ENCODE measurements around the gene CEP57L1. TPM values are rescaled to one million over a fixed set of nuclear protein-coding genes. Genes with fewer than 3 reads are reported as not detected.

Gene CEP57L1
- total RNA-seq, 1 experiment from 2014 or later: 13.2 TPM

DNA sequence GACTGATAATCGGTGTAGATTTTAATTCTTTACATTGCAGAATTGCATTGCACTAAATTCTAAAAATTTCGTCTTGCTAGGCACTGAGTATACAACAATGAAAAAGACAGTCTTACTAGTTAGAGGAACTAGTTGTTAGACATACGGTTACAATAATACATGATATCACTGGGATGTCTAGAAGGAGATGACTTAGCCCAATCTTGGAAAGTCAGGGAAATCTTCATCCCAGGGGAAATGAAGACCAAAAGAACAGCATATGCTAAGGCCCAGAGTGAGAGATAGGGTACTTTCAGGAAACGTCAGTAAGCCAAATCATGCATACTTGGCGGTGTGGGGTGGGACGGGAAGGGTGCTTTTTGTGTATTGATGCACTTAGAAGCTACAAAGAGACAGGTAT, 901 bp downstream of the CEP57L1 start:
- CTCF ChIA-PET: no interaction called here
- DNase-seq: no peak
- intact Hi-C loops (cut with micrococcal nuclease; ENCODE audit: unreplicated experiment): loop anchor here (10.0 kb wide), 1 partner anchor 289 kb away; the partner anchor contains the start of gene CD164
- TF ChIP-seq, protein P1, sequence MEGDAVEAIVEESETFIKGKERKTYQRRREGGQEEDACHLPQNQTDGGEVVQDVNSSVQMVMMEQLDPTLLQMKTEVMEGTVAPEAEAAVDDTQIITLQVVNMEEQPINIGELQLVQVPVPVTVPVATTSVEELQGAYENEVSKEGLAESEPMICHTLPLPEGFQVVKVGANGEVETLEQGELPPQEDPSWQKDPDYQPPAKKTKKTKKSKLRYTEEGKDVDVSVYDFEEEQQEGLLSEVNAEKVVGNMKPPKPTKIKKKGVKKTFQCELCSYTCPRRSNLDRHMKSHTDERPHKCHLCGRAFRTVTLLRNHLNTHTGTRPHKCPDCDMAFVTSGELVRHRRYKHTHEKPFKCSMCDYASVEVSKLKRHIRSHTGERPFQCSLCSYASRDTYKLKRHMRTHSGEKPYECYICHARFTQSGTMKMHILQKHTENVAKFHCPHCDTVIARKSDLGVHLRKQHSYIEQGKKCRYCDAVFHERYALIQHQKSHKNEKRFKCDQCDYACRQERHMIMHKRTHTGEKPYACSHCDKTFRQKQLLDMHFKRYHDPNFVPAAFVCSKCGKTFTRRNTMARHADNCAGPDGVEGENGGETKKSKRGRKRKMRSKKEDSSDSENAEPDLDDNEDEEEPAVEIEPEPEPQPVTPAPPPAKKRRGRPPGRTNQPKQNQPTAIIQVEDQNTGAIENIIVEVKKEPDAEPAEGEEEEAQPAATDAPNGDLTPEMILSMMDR (IDR thresholded peaks at IDR 0.05; ENCODE audit: unreplicated experiment): no peak
- H3K36me3 Mint-ChIP-seq (ENCODE audit: insufficient read depth, unreplicated experiment): peaks cover 26% of the 10 kb centered on the region
- no peaks in the 10 kb centered on the region for H3K9me3 Mint-ChIP-seq (ENCODE audit: low read depth, unreplicated experiment)
- BruUV-seq (replicated peaks): no TSS peak
- peaks cover 28% of the 10 kb centered on the region for H3K4me1 Mint-ChIP-seq (ENCODE audit: low read depth, unreplicated experiment)
- H3K27ac Mint-ChIP-seq (ENCODE audit: unreplicated experiment): no peak overlapping the region
- peak overlapping the region; percentile 94 for H3K4me3 Mint-ChIP-seq (ENCODE audit: low read depth, unreplicated experiment)
- no peaks in the 10 kb centered on the region for H3K27me3 Mint-ChIP-seq (ENCODE audit: unreplicated experiment)

DNA sequence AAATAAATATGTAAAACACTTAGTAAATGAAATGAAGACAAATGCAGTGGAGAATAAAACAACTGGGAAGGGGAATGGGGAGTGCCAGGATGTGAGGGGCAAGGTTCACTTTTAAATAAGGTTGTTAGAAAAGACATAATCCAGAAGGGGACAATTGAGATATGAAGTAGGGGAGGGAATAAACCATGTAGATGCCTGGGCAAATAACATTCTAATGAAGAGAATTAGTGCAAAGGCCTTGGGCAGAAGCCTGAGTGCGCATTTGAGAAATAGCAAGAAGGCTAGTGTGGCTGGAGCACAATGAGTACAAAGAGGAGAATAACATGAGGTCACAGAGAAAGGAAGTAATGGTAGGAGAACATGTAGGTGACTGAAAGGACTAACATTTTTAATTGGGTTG, 2.4 kb downstream of the CEP57L1 start:
- no peak for DNase-seq
- Mint-ChIP-seq H3K27me3 (ENCODE audit: unreplicated experiment) (no peaks in the 10 kb centered on the region), H3K4me3 (ENCODE audit: low read depth, unreplicated experiment) (no peak overlapping the region), H3K9me3 (ENCODE audit: low read depth, unreplicated experiment) (no peaks in the 10 kb centered on the region), H3K36me3 (ENCODE audit: insufficient read depth, unreplicated experiment) (peaks cover 26% of the 10 kb centered on the region), H3K4me1 (ENCODE audit: low read depth, unreplicated experiment) (peaks cover 17% of the 10 kb centered on the region), H3K27ac (ENCODE audit: unreplicated experiment) (no peak overlapping the region)
- TF ChIP-seq, protein P1 (IDR thresholded peaks at IDR 0.05; ENCODE audit: unreplicated experiment): no peak
- CTCF ChIA-PET: no interaction called here
- intact Hi-C loops (cut with micrococcal nuclease; ENCODE audit: unreplicated experiment): loop anchor here (10.0 kb wide), 1 partner anchor 287 kb away; the partner anchor contains the start of gene CD164
- BruUV-seq (replicated peaks): no TSS peak

DNA sequence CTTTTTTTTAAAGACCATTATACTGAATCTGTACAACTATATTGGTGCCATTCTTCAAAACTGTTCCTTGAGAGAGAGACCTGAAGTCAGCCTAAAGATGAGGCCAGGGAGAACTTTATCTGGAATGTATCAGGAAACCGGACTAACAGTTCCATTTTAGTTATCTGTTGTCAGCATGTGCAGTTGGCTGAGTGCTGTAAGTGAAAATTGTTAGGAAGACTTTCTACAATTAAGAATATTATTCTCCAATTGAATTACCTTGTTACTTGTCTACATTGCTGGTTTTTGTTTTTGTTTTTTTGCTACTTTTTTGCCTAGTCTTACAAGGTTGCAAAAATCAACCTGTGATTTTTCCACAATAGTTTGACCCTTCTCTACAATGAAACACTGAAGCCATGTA, 7.5 kb downstream of the CEP57L1 start:
- TF ChIP-seq, protein P1 (IDR thresholded peaks at IDR 0.05; ENCODE audit: unreplicated experiment): no peak
- no peaks in the 10 kb centered on the region for H3K27me3 Mint-ChIP-seq (ENCODE audit: unreplicated experiment)
- no peak for DNase-seq
- intact Hi-C loops (cut with micrococcal nuclease; ENCODE audit: unreplicated experiment): loop anchor here (5.0 kb wide), 1 partner anchor 60 kb away; no protein-coding TSS in a partner anchor
- no TSS peak for BruUV-seq (replicated peaks)
- no peaks in the 10 kb centered on the region for H3K9me3 Mint-ChIP-seq (ENCODE audit: low read depth, unreplicated experiment)
- CTCF ChIA-PET: no interaction called here
- H3K4me1 Mint-ChIP-seq (ENCODE audit: low read depth, unreplicated experiment): peaks cover 4% of the 10 kb centered on the region
- H3K36me3 Mint-ChIP-seq (ENCODE audit: insufficient read depth, unreplicated experiment): no peaks in the 10 kb centered on the region
- no peak overlapping the region for H3K27ac Mint-ChIP-seq (ENCODE audit: unreplicated experiment)
- no peak overlapping the region for H3K4me3 Mint-ChIP-seq (ENCODE audit: low read depth, unreplicated experiment)

DNA sequence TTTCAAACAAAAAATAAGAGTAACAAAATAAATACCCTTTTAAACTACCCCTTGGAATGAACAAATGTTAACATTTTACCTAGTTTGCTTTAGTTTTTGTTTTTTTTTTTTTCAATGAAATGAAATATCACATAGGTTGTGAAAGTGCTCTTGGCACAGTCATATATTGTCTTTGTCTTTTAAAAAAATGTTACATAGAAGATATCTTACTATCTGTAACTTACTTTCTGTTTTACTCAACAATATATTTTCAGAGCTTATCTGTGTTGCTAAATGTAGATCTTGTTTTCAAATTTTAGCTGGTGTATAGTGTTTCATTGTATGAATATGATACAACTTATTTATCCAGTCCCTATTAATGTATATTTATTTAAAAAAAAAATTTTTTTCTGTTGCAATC, 8.6 kb downstream of the CEP57L1 start:
- intact Hi-C loops (cut with micrococcal nuclease; ENCODE audit: unreplicated experiment): loop anchor here (5.0 kb wide), 1 partner anchor 58 kb away; no protein-coding TSS in a partner anchor
- H3K9me3 Mint-ChIP-seq (ENCODE audit: low read depth, unreplicated experiment): no peaks in the 10 kb centered on the region
- DNase-seq: no peak
- H3K36me3 Mint-ChIP-seq (ENCODE audit: insufficient read depth, unreplicated experiment): no peaks in the 10 kb centered on the region
- H3K27me3 Mint-ChIP-seq (ENCODE audit: unreplicated experiment): no peaks in the 10 kb centered on the region
- TF ChIP-seq, protein P1 (IDR thresholded peaks at IDR 0.05; ENCODE audit: unreplicated experiment): no peak
- no peak overlapping the region for H3K4me3 Mint-ChIP-seq (ENCODE audit: low read depth, unreplicated experiment)
- BruUV-seq (replicated peaks): no TSS peak
- CTCF ChIA-PET: no interaction called here
- no peaks in the 10 kb centered on the region for H3K4me1 Mint-ChIP-seq (ENCODE audit: low read depth, unreplicated experiment)
- H3K27ac Mint-ChIP-seq (ENCODE audit: unreplicated experiment): no peak overlapping the region

Data from Calu3 (cell line).